Activated CD4-positive, alpha-beta T cell treated with anti-CD3 and anti-CD28 coated beads for 24 hours (primary cell): Measurements from ENCODE around the gene STX2.
A peak's percentile ranks its signal among the peaks of the same experiment; 100 is the strongest.
"Not testable (repeated sequence)": the region's sequence is repeated elsewhere in the genome, so short reads cannot be mapped to it uniquely, and the experiment has no call there.

Experiments used
- DNase-seq, 2 donors: peaks; one replicate each; pipeline ENCODE4 v3.0.0-alpha.2; 2020; ENCODE audit warnings: low read depth in 2 of 2

Gene STX2

GRCh38 chr12:130799051-130799450, 40.0 kb downstream of the STX2 start:
- DNase-seq, result no peak

DNA sequence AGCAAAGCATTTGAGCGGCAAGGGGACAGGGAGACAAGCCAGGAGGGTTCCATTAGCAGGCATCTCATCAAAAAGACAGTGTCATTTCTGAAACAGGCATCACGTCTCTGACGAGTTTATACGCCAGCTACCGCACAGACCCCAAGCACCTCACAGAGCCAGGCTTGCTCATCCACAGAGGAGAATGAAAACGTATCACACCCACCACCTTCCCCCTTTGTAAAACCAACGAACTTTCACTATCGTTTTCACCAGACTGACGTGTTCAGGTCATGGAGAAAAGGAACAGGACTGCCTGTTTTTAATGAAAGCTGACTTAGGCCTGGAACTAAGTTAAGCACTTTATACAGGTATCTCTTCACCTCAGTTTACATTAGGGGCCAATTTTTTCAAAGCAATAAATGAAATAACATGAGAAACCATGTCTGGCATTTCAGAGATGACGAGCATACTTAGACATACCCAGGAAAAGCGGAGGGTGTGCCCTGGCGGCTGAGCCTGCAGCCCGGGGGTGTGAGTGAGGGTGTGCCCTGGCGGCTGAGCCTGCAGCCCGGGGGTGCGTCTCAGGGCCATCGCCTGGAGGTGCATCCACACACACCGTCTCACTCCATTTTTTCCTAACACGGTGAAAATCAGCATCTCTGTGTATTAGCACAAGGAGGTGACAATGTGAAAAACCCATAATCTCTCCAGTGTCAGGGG, 41.9 kb downstream of the STX2 start:
- peak; percentile 20 to 31 for DNase-seq

DNA sequence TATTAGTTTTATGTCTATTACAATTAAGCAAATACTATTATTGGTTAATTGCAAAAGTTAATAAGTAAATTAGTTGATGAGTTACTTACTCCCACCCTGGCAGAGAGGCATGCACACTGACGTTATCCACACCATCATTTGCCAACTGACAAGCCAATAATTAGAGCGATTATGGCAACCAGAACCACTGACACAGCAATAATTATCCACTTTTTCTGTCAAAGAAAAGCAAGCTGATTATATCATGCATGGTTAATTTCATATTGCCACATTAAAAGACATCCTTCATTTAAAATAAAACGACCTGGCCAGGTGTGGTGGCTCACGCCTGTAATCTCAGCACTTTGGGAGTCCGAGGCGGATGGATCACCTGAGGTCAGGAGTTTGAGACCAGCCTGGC, 43.1 kb downstream of the STX2 start:
- DNase-seq, result no peak

GRCh38 chr12:130793554-130793849, 45.5 kb downstream of the STX2 start:
- no peak for DNase-seq

- no peak for DNase-seq
Measured at GRCh38 chr12:130792821-130793553, 46.1 kb downstream of the STX2 start.

DNA sequence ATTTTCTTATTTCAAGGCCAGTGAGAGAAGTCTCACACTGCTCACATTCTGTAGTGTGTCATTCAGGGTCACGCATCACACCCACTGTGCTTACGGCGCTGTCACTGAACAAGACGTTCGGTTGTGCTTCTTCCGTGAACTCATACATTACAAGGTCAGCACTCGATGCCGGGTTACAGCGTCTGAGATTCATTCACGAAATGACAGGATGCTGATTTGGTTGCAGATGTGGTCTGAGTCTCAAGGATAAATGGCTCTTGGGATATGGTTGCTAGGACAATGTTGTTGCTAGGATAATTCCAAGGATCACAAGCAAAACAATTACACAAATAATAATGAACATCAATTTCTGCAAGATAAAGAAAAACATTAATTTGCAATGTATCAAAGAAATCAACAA, 47.4 kb downstream of the STX2 start:
- DNase-seq, result no peak

DNA sequence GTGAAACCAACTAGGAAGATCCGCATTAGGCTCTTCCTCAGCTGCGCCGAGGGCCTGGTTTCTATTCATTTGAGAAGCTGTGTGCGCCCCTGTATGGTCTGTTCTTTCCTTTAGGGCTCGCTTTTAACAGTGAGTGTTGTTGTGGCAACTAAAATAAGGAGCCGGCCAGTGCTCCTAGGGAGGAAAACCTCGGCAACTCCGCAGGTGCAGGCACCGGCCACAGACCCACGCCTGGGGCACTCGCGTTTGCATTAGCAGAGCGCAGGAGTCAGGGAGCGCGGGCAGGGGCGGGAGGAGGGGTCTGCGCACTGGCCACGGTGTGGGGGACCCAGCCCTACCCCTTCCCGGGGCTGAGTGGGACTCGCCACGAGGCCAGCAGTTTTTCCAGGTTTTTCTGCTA, 50.5 kb downstream of the STX2 start:
- DNase-seq, result no peak

DNA sequence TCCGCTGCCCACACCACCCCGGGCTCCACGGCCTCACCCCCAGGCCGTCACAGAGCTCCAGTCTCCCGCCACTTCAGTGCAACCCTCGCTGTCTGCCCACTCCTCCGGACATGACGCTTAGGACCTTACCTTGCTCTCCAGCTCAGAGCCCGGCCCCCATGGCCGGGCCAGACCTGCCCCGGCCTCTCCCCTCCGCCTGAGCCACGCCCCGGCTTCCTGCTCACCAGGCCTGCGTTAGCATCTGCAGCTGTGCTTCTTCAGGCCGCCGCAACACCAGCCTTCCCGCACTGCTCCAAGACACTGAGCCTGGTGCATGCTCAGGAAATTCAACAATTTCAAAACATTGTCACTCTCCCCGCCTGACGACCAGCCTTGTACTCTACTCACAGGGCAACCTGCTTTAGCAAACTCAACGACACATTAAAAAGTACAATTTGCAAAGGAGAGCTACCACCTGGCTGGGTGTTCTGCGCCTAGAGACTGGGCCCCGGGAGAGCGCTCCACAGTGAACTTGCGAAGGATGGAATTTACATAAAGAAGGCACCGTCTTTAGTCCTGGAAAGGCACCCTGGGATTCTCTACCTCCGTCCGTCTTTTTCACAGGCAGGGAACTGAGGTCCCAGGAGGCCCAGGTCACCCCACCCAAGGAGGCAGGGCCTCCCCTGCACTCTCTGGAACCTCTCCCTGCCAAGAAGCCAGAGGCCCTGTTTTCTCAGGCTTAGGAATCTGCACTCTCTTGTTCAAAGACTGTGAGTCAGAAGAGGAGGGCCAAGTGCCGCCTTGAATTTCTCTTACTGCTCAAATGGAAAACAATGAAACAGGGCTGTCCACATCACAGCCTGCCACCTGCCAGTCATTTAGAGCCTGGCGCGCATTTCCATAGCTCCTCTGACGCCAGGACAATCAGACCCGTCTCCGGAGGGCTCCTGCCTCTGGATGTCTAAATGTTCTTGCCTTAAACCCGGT, 51.3 kb downstream of the STX2 start:
- DNase-seq, result no peak

DNA sequence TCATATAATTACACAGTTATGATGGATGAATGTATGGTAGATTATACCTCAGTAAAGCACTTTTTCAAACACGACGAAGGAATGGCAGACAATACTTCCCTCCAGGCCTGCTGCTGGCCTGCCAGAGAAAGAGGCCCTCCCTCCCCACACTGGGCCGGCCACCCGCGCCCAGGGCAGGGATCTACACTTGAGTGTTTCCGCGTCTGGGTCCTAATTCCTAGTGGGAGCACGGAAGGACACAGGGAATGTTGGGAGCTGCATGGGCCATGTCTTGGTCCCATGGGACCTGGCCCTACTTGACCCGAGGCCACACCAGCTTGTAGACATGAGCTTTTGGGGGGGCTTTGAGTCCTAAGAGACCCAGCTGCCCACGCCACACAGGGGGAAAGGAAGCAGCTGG, 52.0 kb downstream of the STX2 start:
- no peak for DNase-seq

GRCh38 chr12:130783110-130783715, 55.8 kb downstream of the STX2 start:
- no peak for DNase-seq

DNA sequence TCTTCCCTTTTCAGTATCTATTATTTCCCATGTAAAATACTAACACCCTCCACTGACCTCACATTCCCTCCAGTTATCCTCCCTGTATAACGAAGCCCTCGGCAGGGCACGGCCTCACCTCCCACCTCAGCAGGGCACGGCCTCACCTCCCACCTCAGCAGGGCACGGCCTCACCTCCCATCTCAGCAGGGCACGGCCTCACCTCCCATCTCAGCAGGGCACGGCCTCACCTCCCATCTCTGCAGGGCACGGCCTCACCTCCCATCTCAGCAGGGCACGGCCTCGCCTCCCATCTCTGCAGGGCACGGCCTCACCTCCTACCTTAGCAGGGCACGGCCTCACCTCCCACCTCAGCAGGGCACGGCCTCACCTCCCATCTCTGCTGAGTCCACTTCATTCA, 56.8 kb downstream of the STX2 start:
- DNase-seq, result not testable (repeated sequence)

- no peak for DNase-seq
Measured at GRCh38 chr12:130780880-130781575, 58.0 kb downstream of the STX2 start.

DNA sequence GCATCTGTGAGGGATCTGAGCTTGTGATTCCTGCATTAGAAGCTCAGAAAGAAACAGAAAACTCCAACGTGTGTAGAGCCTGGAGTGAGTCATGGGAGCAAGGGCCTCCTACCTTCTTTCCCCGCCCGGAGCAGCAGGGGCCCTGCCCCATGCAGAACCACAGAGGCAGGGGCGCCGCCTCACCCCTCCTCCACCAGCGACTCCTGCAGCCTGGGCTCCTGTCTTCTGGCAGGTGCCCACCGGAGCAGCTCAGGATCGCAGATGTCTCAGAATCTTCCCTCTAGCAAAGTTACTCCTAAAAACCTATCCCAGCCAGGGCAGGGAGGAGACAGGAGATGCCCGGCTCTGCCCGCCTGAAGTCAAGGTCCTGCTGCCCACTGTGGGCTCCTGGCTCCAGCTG, 58.7 kb downstream of the STX2 start:
- no peak for DNase-seq

- DNase-seq, result no peak
Measured at GRCh38 chr12:130778776-130779175, 60.3 kb downstream of the STX2 start.

GRCh38 chr12:130776857-130777339, 62.2 kb downstream of the STX2 start:
- DNase-seq, result no peak

- DNase-seq, result peak; percentile 48 to 59
Measured at GRCh38 chr12:130775953-130776856, 62.8 kb downstream of the STX2 start.

GRCh38 chr12:130770413-130771028, 68.5 kb downstream of the STX2 start:
- DNase-seq, result no peak

- no peak for DNase-seq
Measured at GRCh38 chr12:130768120-130768519, 70.9 kb downstream of the STX2 start.

GRCh38 chr12:130766470-130766869, 72.6 kb downstream of the STX2 start:
- DNase-seq, result no peak

GRCh38 chr12:130765186-130765659, 73.8 kb downstream of the STX2 start:
- no peak for DNase-seq
